Sigmoid colon (tissue), 7 donors: ENCODE data around the gene RPSA. TPM values are rescaled to one million over a fixed set of nuclear protein-coding genes. Genes with fewer than 3 reads are reported as not detected.
"Not testable (repeated sequence)": the region's sequence is repeated elsewhere in the genome, so short reads cannot be mapped to it uniquely, and the experiment has no call there.

ENCODE experiments used
- DNase-seq: peaks from one replicate; pipeline ENCODE4 v3.0.0-alpha.2; 2019
- H3K27ac ChIP-seq, 4 donors: fragments of 200-600 bp; sonication (generic); one replicate each; pipeline ENCODE4 v1.5.1; 2016 to 2019; ENCODE audit warnings: mild to moderate bottlenecking in 1 of 4
- H3K27me3 ChIP-seq, 3 donors: fragments of 200-600 bp; sonication (generic); one replicate each; pipeline ENCODE4 v1.5.1; 2019; ENCODE audit warnings: mild to moderate bottlenecking in 1 of 3
- H3K36me3 ChIP-seq, 4 donors: fragments of 200-600 bp; sonication (generic); one replicate each; pipeline ENCODE4 v1.5.1; 2016 to 2019
- H3K4me1 ChIP-seq, 4 donors: fragments of 200-600 bp; sonication (generic); one replicate each; pipeline ENCODE4 v1.5.1; 2017 to 2019
- H3K4me3 ChIP-seq, 4 donors: fragments of 200-600 bp; sonication (generic); one replicate each; pipeline ENCODE4 v1.5.1; 2017 to 2019; ENCODE audit warnings: mild to moderate bottlenecking in 2 of 4, moderate library complexity in 1 of 4
- H3K9me3 ChIP-seq, 4 donors: fragments of 200-600 bp in 3 of 4; sonication (generic) in 3 of 4; one replicate each; pipeline versions ENCODE4 v1.5.1 to v1.6.1; 2013 to 2019
- EP300 ChIP-seq, 4 donors: sonication (generic); formaldehyde crosslinking; IDR thresholded peaks; one replicate each; pipeline ENCODE4 v1.6.1; 2017; ENCODE audit warnings: antibody characterized with exemption in 4 of 4
- POLR2A ChIP-seq, 2 donors: fragments of 450-650 bp; IDR thresholded peaks; one replicate each; pipeline ENCODE4 v1.6.1; 2016; ENCODE audit warnings: antibody characterized with exemption in 2 of 2, mild to moderate bottlenecking in 2 of 2, moderate library complexity in 2 of 2
- POLR2AphosphoS5 ChIP-seq, 4 donors: sonication (generic); formaldehyde crosslinking; IDR thresholded peaks; one replicate each; pipeline ENCODE4 v1.6.1; 2017; ENCODE audit warnings: antibody characterized with exemption in 4 of 4
- WGBS, 2 donors: extraction: QIAGEN DNeasy Blood & Tissue Kit; methylation state at CpG; one replicate each; pipeline ENCODE4 v1.1.7; 2013; 5-methylcytosine and 5-hydroxymethylcytosine counted together
- intact Hi-C: fragments of 100-400 bp; cut with DNase I; formaldehyde crosslinking; loops from one replicate; pipeline ENCODE4 v1.15.1; 2023
- polyA plus RNA-seq, 3 donors: library from polyadenylated mRNA; stranded (reverse); fragments of 200-250 nt; gene quantifications; one replicate each; pipeline ENCODE4 v1.2.3, GENCODE V29; 2013
- total RNA-seq, 4 donors: library from RNA; depleted of rRNA; stranded (reverse); fragments of >200 nt; gene quantifications; one replicate each; pipeline ENCODE4 v1.1.0, GENCODE V29; 2016
- TF ChIP-seq, protein P1 (sequence below), 4 experiments: fragments of 450-650 bp in 3 of 4; fragments of 200-600 bp in 1 of 4; IDR thresholded peaks; one replicate each; pipeline ENCODE4 v1.5.1; 2016 to 2019; ENCODE audit warnings: antibody characterized with exemption in 4 of 4, mild to moderate bottlenecking in 3 of 4, moderate library complexity in 2 of 4
- donor health status: healthy with polysubstance abuse.
- donor health status: Bipolar disorder and iron deficiency.
- donor health status: healthy.

The RPSA gene
- total and polyA plus RNA-seq, 7 donors = 1,024 to 2,115 (median 1,538) TPM

DNA sequence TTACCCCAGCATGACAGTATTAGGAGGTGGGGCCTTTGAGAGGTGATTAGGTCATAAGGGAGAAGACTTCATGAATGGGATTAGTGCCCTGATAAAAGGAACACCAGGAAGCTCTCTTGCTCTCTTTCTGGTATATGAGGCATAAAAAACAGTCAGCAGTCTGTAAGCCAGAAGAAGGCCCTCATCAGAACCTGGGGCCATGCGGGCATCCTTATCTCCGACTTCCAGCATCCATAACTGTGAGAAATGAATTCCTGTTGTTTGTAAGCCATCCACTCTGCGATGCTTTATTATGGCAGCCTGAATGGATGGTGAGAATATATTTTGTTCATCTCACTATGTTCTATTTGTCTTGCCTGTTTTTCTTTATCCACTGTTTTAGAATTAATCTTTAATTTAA is 43.3 kb downstream of the RPSA start:
- Histone ChIP-seq H3K27ac (no peak overlapping the region), H3K4me3 (no peak overlapping the region), H3K4me1 (peaks cover 0 to 3% (median 1%) of the 10 kb centered on the region in 4 donors), H3K9me3 (no peaks in the 10 kb centered on the region), H3K27me3 (no peaks in the 10 kb centered on the region), H3K36me3 (no peaks in the 10 kb centered on the region)
- DNase-seq = no peak
- WGBS, 2 donors = 64 to 80% methylated on average over 3 of the region's 3 CpGs
- TF ChIP-seq EP300 (IDR thresholded peaks at IDR 0.05) = no peak
- no peak for TF ChIP-seq POLR2AphosphoS5 (IDR thresholded peaks at IDR 0.05)
- no peak for TF ChIP-seq POLR2A (IDR thresholded peaks at IDR 0.05)
- TF ChIP-seq, protein P1, sequence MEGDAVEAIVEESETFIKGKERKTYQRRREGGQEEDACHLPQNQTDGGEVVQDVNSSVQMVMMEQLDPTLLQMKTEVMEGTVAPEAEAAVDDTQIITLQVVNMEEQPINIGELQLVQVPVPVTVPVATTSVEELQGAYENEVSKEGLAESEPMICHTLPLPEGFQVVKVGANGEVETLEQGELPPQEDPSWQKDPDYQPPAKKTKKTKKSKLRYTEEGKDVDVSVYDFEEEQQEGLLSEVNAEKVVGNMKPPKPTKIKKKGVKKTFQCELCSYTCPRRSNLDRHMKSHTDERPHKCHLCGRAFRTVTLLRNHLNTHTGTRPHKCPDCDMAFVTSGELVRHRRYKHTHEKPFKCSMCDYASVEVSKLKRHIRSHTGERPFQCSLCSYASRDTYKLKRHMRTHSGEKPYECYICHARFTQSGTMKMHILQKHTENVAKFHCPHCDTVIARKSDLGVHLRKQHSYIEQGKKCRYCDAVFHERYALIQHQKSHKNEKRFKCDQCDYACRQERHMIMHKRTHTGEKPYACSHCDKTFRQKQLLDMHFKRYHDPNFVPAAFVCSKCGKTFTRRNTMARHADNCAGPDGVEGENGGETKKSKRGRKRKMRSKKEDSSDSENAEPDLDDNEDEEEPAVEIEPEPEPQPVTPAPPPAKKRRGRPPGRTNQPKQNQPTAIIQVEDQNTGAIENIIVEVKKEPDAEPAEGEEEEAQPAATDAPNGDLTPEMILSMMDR (IDR thresholded peaks at IDR 0.05) = no peak
- intact Hi-C loops = loop anchor here (2.0 kb wide), 1 partner anchor 49 kb away; no protein-coding TSS in a partner anchor

DNA sequence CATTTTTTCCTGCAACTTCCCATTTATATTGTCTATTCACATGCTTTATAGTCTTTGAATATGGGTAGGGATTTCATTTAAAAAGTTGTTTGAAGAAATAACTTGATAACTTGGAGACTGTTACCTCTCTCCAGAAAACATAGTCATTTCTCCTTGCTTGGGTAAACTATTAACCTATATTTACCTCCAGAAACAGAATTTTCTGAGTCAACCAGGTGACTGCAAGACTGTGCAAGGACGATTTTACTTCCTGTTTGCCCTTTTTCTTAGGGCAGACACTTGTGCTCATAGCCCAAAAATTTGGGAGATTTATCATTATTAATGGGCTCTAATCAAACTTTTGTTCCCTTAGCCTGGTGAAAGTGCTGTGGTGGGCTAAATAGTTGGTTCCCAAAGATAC is 46.6 kb downstream of the RPSA start:
- no peak for TF ChIP-seq POLR2A (IDR thresholded peaks at IDR 0.05)
- TF ChIP-seq, protein P1 (IDR thresholded peaks at IDR 0.05) = no peak
- TF ChIP-seq EP300 (IDR thresholded peaks at IDR 0.05) = no peak
- TF ChIP-seq POLR2AphosphoS5 (IDR thresholded peaks at IDR 0.05) = no peak
- no peak overlapping the region for H3K4me3 ChIP-seq
- H3K9me3 ChIP-seq = no peaks in the 10 kb centered on the region
- whole genome bisulfite sequencing, 2 donors = 8 to 46% methylated on average over 1 of the region's 1 CpG
- no peak overlapping the region for H3K27ac ChIP-seq
- intact Hi-C loops = no loop called here
- H3K4me1 ChIP-seq = no peaks in the 10 kb centered on the region
- no peaks in the 10 kb centered on the region for H3K36me3 ChIP-seq
- DNase-seq = no peak
- H3K27me3 ChIP-seq = no peaks in the 10 kb centered on the region

DNA sequence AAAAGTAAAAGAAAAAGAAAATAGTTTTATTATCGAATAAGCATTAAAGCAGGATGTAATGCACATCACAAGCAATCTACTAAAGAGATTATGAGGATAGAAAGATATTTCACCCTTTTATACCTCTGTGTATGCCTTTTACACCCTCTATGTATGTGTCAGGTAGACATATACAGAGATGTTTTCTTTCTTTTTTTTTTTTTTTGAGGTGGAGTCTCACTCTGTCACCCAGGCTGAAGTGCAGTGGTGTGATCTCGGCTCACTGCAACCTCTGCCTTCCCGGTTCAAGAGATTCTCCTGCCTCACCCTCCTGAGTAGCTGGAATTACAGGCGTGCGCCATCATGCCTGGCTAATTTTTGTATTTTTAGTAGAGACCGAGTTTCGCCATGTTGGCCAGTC is 47.4 kb downstream of the RPSA start:
- H3K27ac ChIP-seq, H3K4me1 ChIP-seq, H3K4me3 ChIP-seq, H3K9me3 ChIP-seq, DNase-seq, H3K27me3 ChIP-seq, intact Hi-C loops, H3K36me3 ChIP-seq: not testable (repeated sequence)
- 64 to 86% methylated on average over 7 of the region's 7 CpGs for WGBS, 2 donors

DNA sequence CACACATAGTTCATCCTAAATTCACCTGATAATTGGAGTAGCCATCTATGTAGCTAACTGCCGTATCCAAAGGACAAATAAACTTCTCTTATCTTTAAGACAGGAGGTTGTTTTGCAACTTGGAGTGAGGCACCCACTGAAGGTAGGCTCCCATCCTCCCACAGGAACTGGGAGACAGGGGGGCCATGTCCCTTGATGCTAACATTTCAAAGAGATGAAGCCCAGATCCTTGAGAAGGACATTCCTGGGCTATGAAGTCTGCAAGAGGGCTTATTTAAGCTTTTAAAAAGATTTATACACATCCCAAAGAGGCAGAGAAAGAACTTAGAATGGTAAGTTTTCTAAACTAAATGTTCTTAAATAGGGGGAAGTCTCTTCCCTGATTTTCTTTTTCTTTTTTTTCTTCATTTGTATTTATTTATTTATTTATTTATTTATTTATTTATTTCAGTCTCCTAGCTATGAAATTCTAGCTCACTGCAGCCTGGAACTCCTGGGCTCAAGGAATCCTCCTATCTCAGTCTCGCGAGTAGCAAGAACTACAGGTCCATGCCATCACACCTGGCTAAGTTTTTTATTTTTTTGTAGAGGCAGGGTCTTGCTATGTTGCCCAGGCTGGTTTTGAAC is 48.2 kb downstream of the RPSA start:
- no peak for DNase-seq
- intact Hi-C loops = no loop called here
- H3K27ac ChIP-seq = no peak overlapping the region

DNA sequence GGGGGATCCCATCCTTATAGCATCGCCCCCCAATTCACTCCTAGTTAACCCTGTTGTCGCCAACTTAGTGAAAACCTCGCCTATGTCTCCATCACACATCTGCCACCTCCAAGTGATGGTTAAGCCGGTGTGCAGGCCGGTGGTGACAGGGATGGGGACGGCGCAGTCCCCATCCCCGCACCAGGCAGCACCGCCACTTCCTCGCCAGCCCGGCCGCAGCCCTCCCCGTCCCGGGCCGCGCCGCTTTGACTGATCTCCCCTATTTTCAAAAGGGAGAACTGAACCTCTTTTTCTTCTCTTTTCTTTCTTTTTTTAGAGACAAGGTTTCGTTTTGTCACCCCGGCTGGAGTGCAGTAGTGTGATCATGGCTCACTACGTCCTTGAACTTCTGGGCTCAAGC is 49.6 kb downstream of the RPSA start:
- H3K4me1 ChIP-seq = no peaks in the 10 kb centered on the region
- no peaks in the 10 kb centered on the region for H3K27me3 ChIP-seq
- H3K4me3 ChIP-seq = no peak overlapping the region
- WGBS, 2 donors = 96% methylated on average over 20 of the region's 20 CpGs
- H3K9me3 ChIP-seq = no peaks in the 10 kb centered on the region
- H3K36me3 ChIP-seq = no peaks in the 10 kb centered on the region
- TF ChIP-seq EP300 (IDR thresholded peaks at IDR 0.05) (no peak), POLR2AphosphoS5 (IDR thresholded peaks at IDR 0.05) (no peak), POLR2A (IDR thresholded peaks at IDR 0.05) (no peak)
- TF ChIP-seq, protein P1 (IDR thresholded peaks at IDR 0.05) = no peak
- H3K27ac ChIP-seq = no peak overlapping the region
- intact Hi-C loops = no loop called here
- no peak for DNase-seq

More for the DNA sequence above, 48.2 kb downstream of the RPSA start:
- Histone ChIP-seq H3K4me3 (no peak overlapping the region), H3K36me3 (no peaks in the 10 kb centered on the region), H3K27me3 (no peaks in the 10 kb centered on the region), H3K4me1 (no peaks in the 10 kb centered on the region), H3K9me3 (no peaks in the 10 kb centered on the region)
- no peak for TF ChIP-seq EP300 (IDR thresholded peaks at IDR 0.05)
- TF ChIP-seq, protein P1 (IDR thresholded peaks at IDR 0.05) = no peak
- TF ChIP-seq POLR2A (IDR thresholded peaks at IDR 0.05) = no peak
- TF ChIP-seq POLR2AphosphoS5 (IDR thresholded peaks at IDR 0.05) = peak in 1 of 4 donors; percentile 6
- 38 to 48% methylated on average over 3 of the region's 3 CpGs for WGBS, 2 donors
